ENCODE data around the gene SIN3B.

SIN3B gene

GRCh38 chr19:16875584-16876555 is 46.7 kb downstream of the SIN3B start:
- Histone ChIP-seq H3K9me2 (replicated peaks; ENCODE audit: insufficient read depth, low read length) (no peaks in the 10 kb centered on the region), H3K9me3 (replicated peaks; ENCODE audit: insufficient read depth, low read length) (no peaks in the 10 kb centered on the region), H3K4me1 (ENCODE audit: low read length) (peaks cover 15% of the 10 kb centered on the region), H3K4me3 (ENCODE audit: low read length) (no peak overlapping the region), H3K79me2 (ENCODE audit: low read length) (0 out of 2 replicates have a peak, but pooled peaks cover 3% of the 10 kb centered on the region), H4K20me1 (ENCODE audit: insufficient read depth, low read length) (no peaks in the 10 kb centered on the region), H3K27me3 (replicated peaks; ENCODE audit: insufficient read depth, low read length) (no peaks in the 10 kb centered on the region), H3K9ac (ENCODE audit: low read length) (no peak overlapping the region), H2AFZ (ENCODE audit: low read length) (no peak overlapping the region), H3K36me3 (replicated peaks; ENCODE audit: insufficient read depth, low read length) (no peaks in the 10 kb centered on the region), H3F3A (ENCODE audit: insufficient read depth, low read length) (no peaks in the 10 kb centered on the region), H3K27ac (ENCODE audit: low read length) (no peak overlapping the region), H3K4me2 (ENCODE audit: low read depth, low read length) (no peak overlapping the region)
- no peak for TF ChIP-seq EZH2 (optimal IDR thresholded peaks at IDR 0.05; ENCODE audit: low read depth, low read length)
- TF ChIP-seq EZH2phosphoT487 (IDR thresholded peaks at IDR 0.05; ENCODE audit: low read length): no peak
- no peak for TF ChIP-seq CTCF (IDR thresholded peaks at IDR 0.05; ENCODE audit: low read length)
- DNase-seq: no peak

GRCh38 chr19:16876904-16877361 is 47.7 kb downstream of the SIN3B start:
- no peak for TF ChIP-seq EZH2 (optimal IDR thresholded peaks at IDR 0.05; ENCODE audit: low read depth, low read length)
- TF ChIP-seq EZH2phosphoT487 (IDR thresholded peaks at IDR 0.05; ENCODE audit: low read length): no peak
- TF ChIP-seq CTCF (IDR thresholded peaks at IDR 0.05; ENCODE audit: low read length): no peak
- no peak overlapping the region for H3K27ac ChIP-seq (ENCODE audit: low read length)
- H3K4me1 ChIP-seq (ENCODE audit: low read length): peaks cover 15% of the 10 kb centered on the region
- peak; percentile 36 for DNase-seq
- H3K9ac ChIP-seq (ENCODE audit: low read length): no peak overlapping the region
- no peaks in the 10 kb centered on the region for H3F3A ChIP-seq (ENCODE audit: insufficient read depth, low read length)
- no peaks in the 10 kb centered on the region for H3K27me3 ChIP-seq (replicated peaks; ENCODE audit: insufficient read depth, low read length)
- no peaks in the 10 kb centered on the region for H3K9me2 ChIP-seq (replicated peaks; ENCODE audit: insufficient read depth, low read length)
- no peaks in the 10 kb centered on the region for H3K36me3 ChIP-seq (replicated peaks; ENCODE audit: insufficient read depth, low read length)
- H2AFZ ChIP-seq (ENCODE audit: low read length): no peak overlapping the region
- no peaks in the 10 kb centered on the region for H4K20me1 ChIP-seq (ENCODE audit: insufficient read depth, low read length)
- no peak overlapping the region for H3K4me2 ChIP-seq (ENCODE audit: low read depth, low read length)
- H3K9me3 ChIP-seq (replicated peaks; ENCODE audit: insufficient read depth, low read length): no peaks in the 10 kb centered on the region
- no peak overlapping the region for H3K4me3 ChIP-seq (ENCODE audit: low read length)
- 0 out of 2 replicates have a peak, but pooled peaks cover 3% of the 10 kb centered on the region for H3K79me2 ChIP-seq (ENCODE audit: low read length)

- DNase-seq: no peak
- Histone ChIP-seq H3K27ac (ENCODE audit: low read length) (no peak overlapping the region), H3F3A (ENCODE audit: insufficient read depth, low read length) (no peaks in the 10 kb centered on the region), H3K4me3 (ENCODE audit: low read length) (no peak overlapping the region), H3K9me2 (replicated peaks; ENCODE audit: insufficient read depth, low read length) (no peaks in the 10 kb centered on the region), H3K27me3 (replicated peaks; ENCODE audit: insufficient read depth, low read length) (no peaks in the 10 kb centered on the region), H3K36me3 (replicated peaks; ENCODE audit: insufficient read depth, low read length) (no peaks in the 10 kb centered on the region), H4K20me1 (ENCODE audit: insufficient read depth, low read length) (no peaks in the 10 kb centered on the region), H3K79me2 (ENCODE audit: low read length) (0 out of 2 replicates have a peak, but pooled peaks cover 3% of the 10 kb centered on the region), H2AFZ (ENCODE audit: low read length) (no peak overlapping the region), H3K9me3 (replicated peaks; ENCODE audit: insufficient read depth, low read length) (no peaks in the 10 kb centered on the region), H3K4me1 (ENCODE audit: low read length) (peaks cover 15% of the 10 kb centered on the region), H3K4me2 (ENCODE audit: low read depth, low read length) (no peak overlapping the region), H3K9ac (ENCODE audit: low read length) (no peak overlapping the region)
- TF ChIP-seq CTCF (IDR thresholded peaks at IDR 0.05; ENCODE audit: low read length): no peak
- TF ChIP-seq EZH2 (optimal IDR thresholded peaks at IDR 0.05; ENCODE audit: low read depth, low read length): no peak
- TF ChIP-seq EZH2phosphoT487 (IDR thresholded peaks at IDR 0.05; ENCODE audit: low read length): no peak
Measured at GRCh38 chr19:16877581-16877980, 48.4 kb downstream of the SIN3B start.
